ENCODE results near the gene KCNH8.
"Not testable (repeated sequence)": the region's sequence is repeated elsewhere in the genome, so short reads cannot be mapped to it uniquely, and the experiment has no call there.

Gene KCNH8

GRCh38 chr3:19147905-19148767 lies at the start of gene KCNH8:
KCNH8 (plus strand) TSS chr3:19148510; CDS start chr3:19148720, 210 bp downstream.
- Histone ChIP-seq H3K4me3 (peak within 1 kb of the TSS; percentile 80), H3K27ac (peak within 1 kb of the TSS in 1 of 2 donors; percentile 19)
- TF ChIP-seq, protein P1, sequence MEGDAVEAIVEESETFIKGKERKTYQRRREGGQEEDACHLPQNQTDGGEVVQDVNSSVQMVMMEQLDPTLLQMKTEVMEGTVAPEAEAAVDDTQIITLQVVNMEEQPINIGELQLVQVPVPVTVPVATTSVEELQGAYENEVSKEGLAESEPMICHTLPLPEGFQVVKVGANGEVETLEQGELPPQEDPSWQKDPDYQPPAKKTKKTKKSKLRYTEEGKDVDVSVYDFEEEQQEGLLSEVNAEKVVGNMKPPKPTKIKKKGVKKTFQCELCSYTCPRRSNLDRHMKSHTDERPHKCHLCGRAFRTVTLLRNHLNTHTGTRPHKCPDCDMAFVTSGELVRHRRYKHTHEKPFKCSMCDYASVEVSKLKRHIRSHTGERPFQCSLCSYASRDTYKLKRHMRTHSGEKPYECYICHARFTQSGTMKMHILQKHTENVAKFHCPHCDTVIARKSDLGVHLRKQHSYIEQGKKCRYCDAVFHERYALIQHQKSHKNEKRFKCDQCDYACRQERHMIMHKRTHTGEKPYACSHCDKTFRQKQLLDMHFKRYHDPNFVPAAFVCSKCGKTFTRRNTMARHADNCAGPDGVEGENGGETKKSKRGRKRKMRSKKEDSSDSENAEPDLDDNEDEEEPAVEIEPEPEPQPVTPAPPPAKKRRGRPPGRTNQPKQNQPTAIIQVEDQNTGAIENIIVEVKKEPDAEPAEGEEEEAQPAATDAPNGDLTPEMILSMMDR (IDR thresholded peaks at IDR 0.05), result no peak
- DNase-seq (ENCODE audit: low spot score), result no peak

DNA sequence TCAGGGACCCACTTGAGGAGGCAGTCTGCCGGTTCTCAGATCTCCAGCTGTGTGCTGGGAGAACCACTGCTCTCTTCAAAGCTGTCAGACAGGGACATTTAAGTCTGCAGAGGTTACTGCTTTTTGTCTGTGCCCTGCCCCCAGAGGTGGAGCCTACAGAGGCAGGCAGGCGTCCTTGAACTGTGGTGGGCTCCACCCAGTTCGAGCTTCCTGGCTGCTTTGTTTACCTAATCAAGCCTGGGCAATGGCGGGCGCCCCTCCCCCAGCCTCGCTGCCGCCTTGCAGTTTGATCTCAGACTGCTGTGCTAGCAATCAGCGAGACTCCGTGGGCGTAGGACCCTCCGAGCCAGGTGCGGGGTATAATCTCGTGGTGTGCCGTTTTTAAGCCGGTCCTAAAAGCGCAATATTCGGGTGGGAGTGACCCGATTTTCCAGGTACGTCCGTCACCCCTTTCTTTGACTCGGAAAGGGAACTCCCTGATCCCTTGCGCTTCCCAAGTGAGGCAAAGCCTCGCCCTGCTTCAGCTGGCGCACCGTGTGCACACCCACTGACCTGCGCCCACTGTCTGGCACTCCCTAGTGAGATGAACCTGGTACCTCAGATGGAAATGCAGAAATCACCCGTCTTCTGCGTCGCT lies 45.5 kb upstream of the KCNH8 start:
- not testable (repeated sequence) for H3K4me3 ChIP-seq; H3K27ac ChIP-seq; DNase-seq (ENCODE audit: low spot score)

DNA sequence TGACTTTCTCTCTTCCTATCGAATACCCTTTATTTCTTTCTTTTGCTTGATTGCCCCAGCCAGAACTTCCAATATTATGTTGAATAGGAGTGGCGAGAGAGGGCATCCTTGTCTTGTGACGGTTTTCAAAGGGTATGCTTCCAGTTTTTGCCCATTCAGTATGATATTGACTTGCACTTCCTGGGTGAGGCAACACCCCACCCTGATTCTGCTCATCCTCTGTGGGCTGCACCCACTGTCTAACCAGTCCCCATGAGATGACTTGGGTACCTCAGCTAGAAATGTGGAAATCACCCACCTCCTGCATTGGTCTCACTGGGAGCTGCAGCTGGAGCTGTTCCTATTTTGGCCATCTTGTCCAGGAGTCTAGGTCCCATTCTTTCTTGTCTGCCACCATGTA lies 44.8 kb upstream of the KCNH8 start:
- TF ChIP-seq, protein P1 (IDR thresholded peaks at IDR 0.05), result no peak
- DNase-seq (ENCODE audit: low spot score), result no peak
- Histone ChIP-seq H3K27ac (no peak overlapping the region), H3K4me3 (no peak overlapping the region)

GRCh38 chr3:19104459-19104858 lies 43.9 kb upstream of the KCNH8 start:
- TF ChIP-seq, protein P1 (IDR thresholded peaks at IDR 0.05), result no peak
- no peak for DNase-seq (ENCODE audit: low spot score)
- Histone ChIP-seq H3K27ac (no peak overlapping the region), H3K4me3 (no peak overlapping the region)

DNA sequence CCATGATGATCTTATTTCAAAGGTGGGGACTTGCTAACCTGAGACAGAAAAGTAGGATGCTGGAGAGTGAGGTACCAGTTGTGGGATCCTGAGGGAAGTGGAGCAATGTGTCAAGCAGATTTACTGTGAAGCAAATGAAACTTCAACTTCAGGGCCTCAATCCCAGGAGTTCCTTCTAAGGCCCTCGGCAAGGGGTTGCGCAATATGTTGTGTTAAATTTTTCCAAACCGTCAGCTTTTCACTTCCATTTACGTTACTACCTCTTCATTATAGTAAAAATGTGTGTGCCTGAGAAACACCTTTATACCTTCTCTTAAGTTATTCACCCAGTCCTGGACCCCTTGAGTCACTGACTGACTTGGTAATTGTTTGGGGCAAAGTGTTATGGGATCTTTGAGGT lies 42.5 kb upstream of the KCNH8 start:
- no peak overlapping the region for H3K27ac ChIP-seq
- DNase-seq (ENCODE audit: low spot score), result no peak
- no peak overlapping the region for H3K4me3 ChIP-seq
- TF ChIP-seq, protein P1 (IDR thresholded peaks at IDR 0.05), result no peak

- H3K27ac ChIP-seq, result no peak overlapping the region
- TF ChIP-seq, protein P1 (IDR thresholded peaks at IDR 0.05), result no peak
- H3K4me3 ChIP-seq, result no peak overlapping the region
- no peak for DNase-seq (ENCODE audit: low spot score)
Measured at GRCh38 chr3:19106307-19106706, 42.0 kb upstream of the KCNH8 start.

- TF ChIP-seq, protein P1 (IDR thresholded peaks at IDR 0.05), result no peak
- Histone ChIP-seq H3K4me3 (no peak overlapping the region), H3K27ac (no peak overlapping the region)
- DNase-seq (ENCODE audit: low spot score), result no peak
Measured at GRCh38 chr3:19107719-19108118, 40.6 kb upstream of the KCNH8 start.
